Prostate gland (tissue), 2 donors: ENCODE data around the gene HMX1. TPM values are rescaled to one million over a fixed set of nuclear protein-coding genes. Genes with fewer than 3 reads are reported as not detected.

Source experiments
- DNase-seq: peaks from one replicate; pipeline ENCODE4 v3.0.0-alpha.2; 2019; ENCODE audit warnings: low spot score
- H3K27ac ChIP-seq, 2 donors: fragments of 200-600 bp; sonication (generic); 2 replicates each; pipeline ENCODE4 v1.5.1; 2017 to 2019
- H3K27me3 ChIP-seq: fragments of 200-600 bp; sonication (generic); replicated peaks from 2 replicates; pipeline ENCODE4 v1.5.1; 2019; ENCODE audit not compliant: insufficient read depth
- H3K36me3 ChIP-seq, 2 donors: fragments of 200-600 bp; sonication (generic); 1 replicate in 1 of 2; 2 replicates in 1 of 2; pipeline versions ENCODE4 v1.5.1 to v1.8.1; 2017 to 2019
- H3K4me1 ChIP-seq: fragments of 200-600 bp; sonication (generic); replicated peaks from 2 replicates; pipeline ENCODE4 v1.5.1; 2019
- H3K4me3 ChIP-seq, 2 donors: fragments of 200-600 bp; sonication (generic); 2 replicates each; pipeline ENCODE4 v1.5.1; 2017 to 2019
- H3K9me3 ChIP-seq: fragments of 200-600 bp; sonication (generic); 2 replicates; pipeline ENCODE4 v1.5.1; 2017
- POLR2A ChIP-seq: fragments of 450-650 bp; IDR thresholded peaks from one replicate; pipeline ENCODE4 v1.6.1; 2016; ENCODE audit warnings: antibody characterized with exemption, mild to moderate bottlenecking
- POLR2AphosphoS5 ChIP-seq: sonication (generic); formaldehyde crosslinking; IDR thresholded peaks from one replicate; pipeline ENCODE4 v1.6.1; 2017; ENCODE audit warnings: antibody characterized with exemption
- WGBS: methylation state at CpG from one replicate; pipeline ENCODE4 v1.1.5; 2018; 5-methylcytosine and 5-hydroxymethylcytosine counted together
- intact Hi-C: fragments of 100-400 bp; cut with DNase I; formaldehyde crosslinking; loops from one replicate; pipeline ENCODE4 v1.14.2; 2022
- total RNA-seq, 2 donors: library from RNA; depleted of rRNA; stranded (reverse); fragments of >200 nt; gene quantifications; one replicate each; pipeline ENCODE4 v1.1.0, GENCODE V29; 2016
- TF ChIP-seq, protein P1 (sequence below), 4 experiments: fragments of 200-600 bp in 2 of 4; fragments of 450-650 bp in 2 of 4; sonication (generic) in 2 of 4; IDR thresholded peaks; 1 replicate in 3 of 4; 2 replicates in 1 of 4; pipeline ENCODE4 v1.5.1; 2016 to 2019; ENCODE audit warnings: antibody characterized with exemption in 4 of 4, mild to moderate bottlenecking in 2 of 4, moderate library complexity in 2 of 4

Gene HMX1
- total RNA-seq, 2 donors from 2014 or later = 5.3 TPM; not detected in 1

DNA sequence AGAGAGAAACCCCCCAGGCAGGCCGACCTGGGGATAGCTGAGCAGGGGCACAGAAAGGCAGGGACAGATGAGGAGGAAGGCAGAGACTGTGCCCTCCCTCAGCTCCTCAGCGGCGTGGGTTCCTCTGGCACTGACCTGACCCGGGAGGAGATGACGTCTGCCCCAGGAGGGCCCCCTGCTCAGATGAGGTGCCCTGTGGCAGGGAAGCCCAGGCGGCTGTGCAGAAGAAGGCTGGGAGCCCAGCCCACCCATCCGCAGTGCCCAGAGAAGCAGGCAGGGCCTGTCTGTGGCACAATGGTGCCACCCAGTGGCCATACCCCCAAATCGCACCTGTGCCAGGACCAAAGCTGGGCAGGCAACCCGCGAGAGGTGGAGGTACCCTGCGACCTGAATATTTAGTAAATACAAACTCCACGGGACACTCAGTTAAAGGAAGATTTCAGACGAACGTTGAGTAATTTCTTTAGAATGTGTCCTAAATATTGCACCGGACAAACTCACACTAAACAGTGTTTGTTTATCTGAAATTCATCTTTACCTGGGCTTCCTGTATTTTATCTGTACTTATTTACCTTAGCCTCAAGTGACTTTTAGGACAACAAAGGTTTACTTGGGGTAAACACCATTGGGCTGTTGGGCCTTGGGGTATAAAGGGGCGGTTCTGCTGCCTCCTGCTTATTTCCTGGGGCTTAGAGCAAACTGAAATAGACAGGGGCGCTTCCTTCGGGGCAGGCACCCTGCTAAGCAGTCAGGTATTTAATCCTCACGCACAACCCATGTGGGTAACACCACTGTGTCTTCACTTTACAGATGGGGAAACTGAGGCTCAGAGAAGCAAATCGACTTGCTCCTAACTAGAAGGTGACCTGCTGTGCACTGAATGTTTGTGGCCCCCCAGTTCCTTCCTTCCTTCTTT is 46.5 kb upstream of the HMX1 start:
- no peak for TF ChIP-seq POLR2A
- TF ChIP-seq, protein P1, sequence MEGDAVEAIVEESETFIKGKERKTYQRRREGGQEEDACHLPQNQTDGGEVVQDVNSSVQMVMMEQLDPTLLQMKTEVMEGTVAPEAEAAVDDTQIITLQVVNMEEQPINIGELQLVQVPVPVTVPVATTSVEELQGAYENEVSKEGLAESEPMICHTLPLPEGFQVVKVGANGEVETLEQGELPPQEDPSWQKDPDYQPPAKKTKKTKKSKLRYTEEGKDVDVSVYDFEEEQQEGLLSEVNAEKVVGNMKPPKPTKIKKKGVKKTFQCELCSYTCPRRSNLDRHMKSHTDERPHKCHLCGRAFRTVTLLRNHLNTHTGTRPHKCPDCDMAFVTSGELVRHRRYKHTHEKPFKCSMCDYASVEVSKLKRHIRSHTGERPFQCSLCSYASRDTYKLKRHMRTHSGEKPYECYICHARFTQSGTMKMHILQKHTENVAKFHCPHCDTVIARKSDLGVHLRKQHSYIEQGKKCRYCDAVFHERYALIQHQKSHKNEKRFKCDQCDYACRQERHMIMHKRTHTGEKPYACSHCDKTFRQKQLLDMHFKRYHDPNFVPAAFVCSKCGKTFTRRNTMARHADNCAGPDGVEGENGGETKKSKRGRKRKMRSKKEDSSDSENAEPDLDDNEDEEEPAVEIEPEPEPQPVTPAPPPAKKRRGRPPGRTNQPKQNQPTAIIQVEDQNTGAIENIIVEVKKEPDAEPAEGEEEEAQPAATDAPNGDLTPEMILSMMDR (IDR thresholded peaks at IDR 0.05) = peak; percentile 53 to 79 (median 72)
- no peaks in the 10 kb centered on the region for H3K4me1 ChIP-seq
- no peaks in the 10 kb centered on the region for H3K36me3 ChIP-seq
- DNase-seq = peak; percentile 43
- no peak overlapping the region for H3K4me3 ChIP-seq
- H3K9me3 ChIP-seq = no peaks in the 10 kb centered on the region
- 12% methylated on average over 20 of the region's 20 CpGs for WGBS
- intact Hi-C loops = loop anchor here (10.0 kb wide), 1 partner anchor 313 kb away; no protein-coding TSS in a partner anchor
- peaks cover 4% of the 10 kb centered on the region for H3K27me3 ChIP-seq
- no peak overlapping the region for H3K27ac ChIP-seq

DNA sequence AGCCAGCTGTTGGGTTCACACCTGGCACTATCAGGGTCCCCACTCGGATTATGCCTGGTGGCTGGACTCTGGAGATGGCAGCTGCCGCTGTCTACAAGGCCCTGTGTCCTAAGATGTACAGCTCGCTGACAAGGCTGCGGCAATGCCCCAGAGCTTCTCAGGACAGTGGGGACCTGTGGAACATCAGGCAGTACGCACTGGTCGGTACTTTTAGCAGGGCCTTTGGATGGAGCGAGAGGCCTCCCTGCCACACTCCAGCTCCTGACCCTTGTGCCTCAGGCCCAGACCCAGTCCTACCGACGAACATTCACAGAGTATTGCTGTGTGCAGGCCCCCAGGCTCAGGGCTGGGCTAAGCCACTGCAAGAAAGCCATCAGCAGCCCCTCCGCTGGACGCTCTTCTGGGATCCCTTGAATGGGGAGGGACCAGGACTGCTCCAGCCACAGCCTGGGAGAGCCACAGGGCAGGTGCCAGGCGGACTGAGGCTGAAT is 45.7 kb upstream of the HMX1 start:
- H3K27me3 ChIP-seq = peaks cover 5% of the 10 kb centered on the region
- H3K36me3 ChIP-seq = no peaks in the 10 kb centered on the region
- intact Hi-C loops = loop anchor here (10.0 kb wide), 1 partner anchor 313 kb away; no protein-coding TSS in a partner anchor

DNA sequence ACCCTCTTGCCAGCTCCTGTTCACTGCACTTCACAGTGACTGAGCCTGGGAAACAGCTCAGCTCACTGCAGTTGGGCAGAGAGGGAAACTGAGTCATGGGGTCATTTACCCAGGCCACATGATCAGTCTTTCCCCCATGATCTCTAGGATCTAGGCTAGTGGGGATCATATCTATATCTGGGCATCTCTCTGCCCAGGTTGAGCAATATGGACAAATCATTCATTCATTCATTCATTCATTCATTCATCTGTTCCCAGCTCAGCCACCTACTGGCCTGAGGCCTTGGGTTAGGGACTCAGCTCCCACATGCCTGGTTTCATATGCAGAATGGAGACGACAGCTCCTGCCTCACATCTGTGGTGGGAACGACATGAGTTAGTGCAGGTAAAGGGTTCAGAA is 45.3 kb upstream of the HMX1 start:
- H3K9me3 ChIP-seq = no peaks in the 10 kb centered on the region
- peaks cover 5% of the 10 kb centered on the region for H3K27me3 ChIP-seq
- TF ChIP-seq POLR2AphosphoS5 (no peak), POLR2A (no peak)
- TF ChIP-seq, protein P1 (IDR thresholded peaks at IDR 0.05) = no peak
- 95% methylated on average over 2 of the region's 2 CpGs for WGBS
- intact Hi-C loops = loop anchor here (10.0 kb wide), 1 partner anchor 312 kb away; no protein-coding TSS in a partner anchor
- DNase-seq = no peak
- H3K36me3 ChIP-seq = no peaks in the 10 kb centered on the region
- no peaks in the 10 kb centered on the region for H3K4me1 ChIP-seq
- H3K27ac ChIP-seq = no peak overlapping the region
- H3K4me3 ChIP-seq = no peak overlapping the region

More for the DNA sequence above, 45.7 kb upstream of the HMX1 start:
- Histone ChIP-seq H3K27ac (no peak overlapping the region), H3K9me3 (no peaks in the 10 kb centered on the region), H3K4me3 (no peak overlapping the region), H3K4me1 (no peaks in the 10 kb centered on the region)
- WGBS = 86% methylated on average over 12 of the region's 12 CpGs
- no peak for TF ChIP-seq POLR2AphosphoS5
- TF ChIP-seq POLR2A = no peak
- TF ChIP-seq, protein P1 (IDR thresholded peaks at IDR 0.05) = no peak
- peak; percentile 3 for DNase-seq

DNA sequence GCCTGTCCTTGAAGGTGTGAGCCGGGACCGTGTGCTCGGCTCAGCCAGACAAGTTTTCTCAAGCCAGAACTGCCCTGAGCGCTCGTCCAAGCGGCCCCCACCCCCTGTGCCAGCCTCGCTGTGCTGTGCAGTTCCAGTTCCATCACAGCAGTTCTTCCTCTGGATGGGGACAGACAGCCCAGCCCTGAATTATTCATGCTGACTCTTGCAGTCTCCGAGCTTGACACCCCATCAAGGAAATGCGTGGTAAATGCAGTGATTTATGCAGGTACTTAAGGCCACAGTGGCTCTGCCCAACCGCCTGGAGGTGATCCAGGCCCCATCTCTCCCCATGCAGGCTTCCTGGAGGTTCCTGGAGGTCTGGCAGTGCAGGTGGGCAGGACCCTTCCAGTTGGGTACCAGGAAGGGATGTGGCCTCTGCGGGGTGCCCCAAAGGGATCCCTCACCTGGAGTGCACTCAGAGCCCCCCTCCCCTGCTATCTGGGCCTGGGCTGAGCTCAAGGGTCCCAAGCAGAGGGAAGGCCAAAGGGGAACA is 44.8 kb upstream of the HMX1 start:
- Histone ChIP-seq H3K4me1 (no peaks in the 10 kb centered on the region), H3K9me3 (no peaks in the 10 kb centered on the region), H3K27ac (no peak overlapping the region), H3K27me3 (peaks cover 5% of the 10 kb centered on the region), H3K36me3 (no peaks in the 10 kb centered on the region), H3K4me3 (no peak overlapping the region)
- peak; percentile 2 for DNase-seq
- intact Hi-C loops = loop anchor here (10.0 kb wide), 1 partner anchor 312 kb away; no protein-coding TSS in a partner anchor
- TF ChIP-seq POLR2AphosphoS5 (no peak), POLR2A (no peak)
- TF ChIP-seq, protein P1 (IDR thresholded peaks at IDR 0.05) = no peak
- 47% methylated on average over 11 of the region's 11 CpGs for WGBS
